CD14-positive monocyte (primary cell): ENCODE results near the gene GRIN3A. TPM values are rescaled to one million over a fixed set of nuclear protein-coding genes. Genes with fewer than 3 reads are reported as not detected.

Experiments used
- DNase-seq, 3 donors: peaks; one replicate each; pipeline ENCODE4 v3.0.0-alpha.2; 2011 to 2022
- H2AFZ ChIP-seq: 2 replicates; pipeline ENCODE4 v1.6.0; 2012; ENCODE audit warnings: mild to moderate bottlenecking, low read depth, low read length, inconsistent platforms; ENCODE audit not compliant: insufficient read depth, poor library complexity, severe bottlenecking
- H3K27ac ChIP-seq, 2 donors: 1 replicate in 1 of 2; 2 replicates in 1 of 2; pipeline ENCODE4 v1.5.1; 2012 to 2013; ENCODE audit warnings: low read length in 2 of 2, control low read depth in 1 of 2, inconsistent platforms in 1 of 2, low read depth in 1 of 2, mild to moderate bottlenecking in 1 of 2
- H3K27me3 ChIP-seq, 2 donors: one replicate each; pipeline versions ENCODE4 v1.6.0 to v1.6.1; 2011 to 2013; ENCODE audit warnings: low read length in 2 of 2; ENCODE audit not compliant: control insufficient read depth in 2 of 2, insufficient read depth in 2 of 2
- H3K36me3 ChIP-seq, 2 donors: replicated peaks in 1 of 2; 1 replicate in 1 of 2; 2 replicates in 1 of 2; pipeline versions ENCODE4 v1.5.1 to v1.6.1; 2012 to 2013; ENCODE audit warnings: low read length in 2 of 2, control low read depth in 1 of 2, inconsistent platforms in 1 of 2, mild to moderate bottlenecking in 1 of 2; ENCODE audit not compliant: insufficient read depth in 2 of 2, control insufficient read depth in 1 of 2
- H3K4me1 ChIP-seq, 2 donors: 1 replicate in 1 of 2; 2 replicates in 1 of 2; pipeline versions ENCODE4 v1.5.1 to v1.6.1; 2012 to 2013; ENCODE audit warnings: low read length in 2 of 2, control low read depth in 1 of 2, inconsistent platforms in 1 of 2, mild to moderate bottlenecking in 1 of 2, moderate library complexity in 1 of 2; ENCODE audit not compliant: insufficient read depth in 2 of 2, control insufficient read depth in 1 of 2
- H3K4me2 ChIP-seq: replicated peaks from 2 replicates; pipeline ENCODE3; 2012; ENCODE audit warnings: low read length, moderate library complexity, mild to moderate bottlenecking; ENCODE audit not compliant: poor library complexity, severe bottlenecking; ENCODE audit errors: extremely low read depth
- H3K4me3 ChIP-seq, 3 experiments: fragments of 200-600 bp in 1 of 3; sonication (generic) in 1 of 3; replicated peaks in 1 of 3; 1 replicate in 2 of 3; 2 replicates in 1 of 3; pipeline ENCODE4 v1.5.1; 2011 to 2013; ENCODE audit warnings: low read length in 3 of 3, mild to moderate bottlenecking in 3 of 3, control low read depth in 2 of 3, low read depth in 2 of 3, inconsistent platforms in 1 of 3, moderate library complexity in 1 of 3
- H3K79me2 ChIP-seq: 2 replicates; pipeline ENCODE4 v1.6.0; 2012; ENCODE audit warnings: mild to moderate bottlenecking, control low read depth, inconsistent platforms, low read length, moderate library complexity; ENCODE audit not compliant: insufficient read depth
- H3K9ac ChIP-seq: 2 replicates; pipeline ENCODE4 v1.6.0; 2017; ENCODE audit warnings: low read length, mild to moderate bottlenecking; ENCODE audit not compliant: insufficient read depth, poor library complexity, severe bottlenecking
- H3K9me3 ChIP-seq, 2 donors: replicated peaks in 1 of 2; 1 replicate in 1 of 2; 2 replicates in 1 of 2; pipeline versions ENCODE4 v1.5.1 to v1.6.1; 2012 to 2013; ENCODE audit warnings: low read length in 2 of 2, control low read depth in 1 of 2; ENCODE audit not compliant: control insufficient read depth in 1 of 2, insufficient read depth in 1 of 2
- H4K20me1 ChIP-seq: 2 replicates; pipeline ENCODE4 v1.6.0; 2012; ENCODE audit warnings: mild to moderate bottlenecking, low read length, control low read depth, moderate library complexity; ENCODE audit not compliant: insufficient read depth
- H3K27ac Mint-ChIP-seq, 7 donors: one replicate each; pipeline ENCODE4 v1.8.0; 2020; ENCODE audit warnings: mild to moderate bottlenecking in 7 of 7, mixed read lengths in 7 of 7, moderate library complexity in 6 of 7, inconsistent platforms in 2 of 7
- H3K27me3 Mint-ChIP-seq, 3 donors: one replicate each; pipeline ENCODE4 v1.8.0; 2021 to 2022; ENCODE audit warnings: low read depth in 3 of 3, mild to moderate bottlenecking in 3 of 3, mixed read lengths in 3 of 3, moderate library complexity in 3 of 3, inconsistent platforms in 1 of 3
- H3K36me3 Mint-ChIP-seq, 2 donors: one replicate each; pipeline ENCODE4 v1.8.0; 2020; ENCODE audit warnings: mixed read lengths in 2 of 2, inconsistent platforms in 1 of 2, mild to moderate bottlenecking in 1 of 2
- H3K4me1 Mint-ChIP-seq: one replicate; pipeline ENCODE4 v1.8.0; 2020; ENCODE audit warnings: mild to moderate bottlenecking, mixed read lengths
- H3K4me3 Mint-ChIP-seq, 2 donors: one replicate each; pipeline ENCODE4 v1.8.0; 2020; ENCODE audit warnings: mild to moderate bottlenecking in 2 of 2, mixed read lengths in 2 of 2, moderate library complexity in 1 of 2
- H3K9me3 Mint-ChIP-seq, 7 donors: one replicate each; pipeline ENCODE4 v1.8.0; 2020 to 2022; ENCODE audit warnings: mixed read lengths in 7 of 7, mild to moderate bottlenecking in 6 of 7, moderate library complexity in 6 of 7, inconsistent platforms in 2 of 7
- CTCF ChIP-seq: fragments of 200-600 bp; IDR thresholded peaks from one replicate; pipeline ENCODE4 v1.8.0; 2022; ENCODE audit warnings: antibody characterized with exemption, mild to moderate bottlenecking
- WGBS: methylation state at CpG from one replicate; pipeline ENCODE4 v1.1.5; 2013; ENCODE audit warnings: missing lambda C conversion rate; ENCODE audit not compliant: insufficient coverage; 5-methylcytosine and 5-hydroxymethylcytosine counted together
- intact Hi-C, 2 donors: fragments of 100-400 bp; cut with micrococcal nuclease; formaldehyde crosslinking; loops; one replicate each; pipeline versions ENCODE4 v1.15.0 to v1.15.1; 2023
- polyA plus RNA-seq, 3 donors: library from polyadenylated mRNA; depleted of rRNA in 1 of 3; unstranded in 2 of 3; stranded (reverse) in 1 of 3; fragments of 300-500 nt in 2 of 3; fragments of >200 nt in 1 of 3; fragmentation: Illumina TruSeq in 2 of 3; gene quantifications; 1 replicate in 2 of 3; 2 replicates in 1 of 3; pipeline ENCODE4 v1.2.3, GENCODE V29; 2012 to 2021

GRIN3A gene
- polyA plus RNA-seq, 3 donors: 0.11 to 0.39 (median 0.16) TPM

GRCh38 chr9:101684665-101685064 is 53.8 kb downstream of the GRIN3A start:
- no CpG with 5 or more reads among the region's 2 CpGs for WGBS
- Histone ChIP-seq H3K9me3 (no peaks in the 10 kb centered on the region), H3K4me3 (no peak overlapping the region), H3K4me2 (no peak overlapping the region), H3K27ac (no peak overlapping the region), H3K27me3 (no peaks in the 10 kb centered on the region), H3K79me2 (no peaks in the 10 kb centered on the region), H3K9ac (no peak overlapping the region), H3K4me1 (no peaks in the 10 kb centered on the region), H4K20me1 (no peaks in the 10 kb centered on the region), H2AFZ (no peak overlapping the region), H3K36me3 (no peaks in the 10 kb centered on the region)
- intact Hi-C loops: no loop called here
- TF ChIP-seq CTCF: no peak
- Mint-ChIP-seq H3K27me3 (peaks cover 0 to 1% (median 0%) of the 10 kb centered on the region in 3 donors), H3K9me3 (peaks cover 0 to 6% (median 2%) of the 10 kb centered on the region in 7 donors), H3K4me1 (peaks cover 2% of the 10 kb centered on the region), H3K4me3 (no peak overlapping the region), H3K36me3 (no peaks in the 10 kb centered on the region), H3K27ac (no peak overlapping the region)
- DNase-seq: no peak

DNA sequence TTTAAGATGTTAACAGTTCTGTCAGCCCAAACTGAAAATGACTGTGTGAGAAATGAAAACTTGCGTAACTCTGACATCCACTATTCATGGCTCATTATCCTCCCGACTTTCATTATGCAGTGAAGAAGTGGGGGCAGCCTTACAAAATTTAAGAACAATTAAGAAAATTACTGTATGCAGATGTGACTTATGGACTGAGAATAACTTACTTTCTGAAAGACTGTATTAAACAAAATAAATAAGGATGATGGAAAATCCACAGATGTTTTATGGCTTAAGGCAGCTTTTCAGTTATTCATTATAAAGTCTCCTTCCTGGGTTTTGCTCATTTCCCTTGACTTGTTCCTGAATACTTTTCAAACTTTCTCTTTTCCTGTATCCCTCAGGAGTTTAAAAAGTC is 55.2 kb downstream of the GRIN3A start:
- TF ChIP-seq CTCF: no peak
- H3K36me3 ChIP-seq: no peaks in the 10 kb centered on the region
- no CpG with 5 or more reads among the region's 2 CpGs for WGBS
- no peaks in the 10 kb centered on the region for H3K9me3 ChIP-seq
- H3K4me1 ChIP-seq: no peaks in the 10 kb centered on the region
- no peaks in the 10 kb centered on the region for H4K20me1 ChIP-seq
- no peak overlapping the region for H3K27ac ChIP-seq
- H3K4me2 ChIP-seq: no peak overlapping the region
- Mint-ChIP-seq H3K27ac (no peak overlapping the region), H3K27me3 (peaks cover 0 to 3% (median 1%) of the 10 kb centered on the region in 3 donors), H3K9me3 (peaks cover 0 to 6% (median 2%) of the 10 kb centered on the region in 7 donors), H3K4me3 (no peak overlapping the region), H3K4me1 (peaks cover 2% of the 10 kb centered on the region), H3K36me3 (no peaks in the 10 kb centered on the region)
- no peak overlapping the region for H2AFZ ChIP-seq
- intact Hi-C loops: no loop called here
- no peak for DNase-seq
- no peak overlapping the region for H3K9ac ChIP-seq
- no peaks in the 10 kb centered on the region for H3K27me3 ChIP-seq
- no peaks in the 10 kb centered on the region for H3K79me2 ChIP-seq
- H3K4me3 ChIP-seq: no peak overlapping the region
